ENCODE data around the gene MAG.

Gene MAG

GRCh38 chr19:35265126-35265899, 26.6 kb upstream of the MAG start:
- DNase-seq: no peak

GRCh38 chr19:35265900-35266519, 26.0 kb upstream of the MAG start:
- DNase-seq: no peak

- no peak for DNase-seq
These were observed 25.2 kb upstream of the MAG start for GRCh38 chr19:35266520-35267352.

- no peak for DNase-seq
These were observed 24.6 kb upstream of the MAG start for GRCh38 chr19:35267353-35267817.

GRCh38 chr19:35267818-35268535, 24.0 kb upstream of the MAG start:
- peak; percentile 32 to 57 for DNase-seq

GRCh38 chr19:35268536-35269437, 23.2 kb upstream of the MAG start, which contains the start of gene USF2:
Gene USF2, plus strand, starts transcription at chr19:35268962. Its CDS starts 140 bp downstream, at chr19:35269102.
- peak; percentile 6 to 45 for DNase-seq

GRCh38 chr19:35269438-35270117, 22.4 kb upstream of the MAG start:
- peak; percentile 59 to 68 for DNase-seq

- DNase-seq: no peak
These were observed 21.6 kb upstream of the MAG start for GRCh38 chr19:35270381-35270811.

- DNase-seq: no peak
These were observed 20.4 kb upstream of the MAG start for GRCh38 chr19:35271546-35271945.

GRCh38 chr19:35272122-35272719, 19.7 kb upstream of the MAG start:
- DNase-seq: peak; percentile 15 to 60

GRCh38 chr19:35272954-35273649, 18.9 kb upstream of the MAG start:
- DNase-seq: no peak

GRCh38 chr19:35273686-35274259, 18.2 kb upstream of the MAG start:
- DNase-seq: no peak

- no peak for DNase-seq
These were observed 17.6 kb upstream of the MAG start for GRCh38 chr19:35274323-35274722.

GRCh38 chr19:35276706-35277281, 15.2 kb upstream of the MAG start:
- DNase-seq: no peak

- no peak for DNase-seq
These were observed 13.2 kb upstream of the MAG start for GRCh38 chr19:35278578-35279284.

- DNase-seq: no peak
These were observed 12.6 kb upstream of the MAG start for GRCh38 chr19:35279374-35279773.

GRCh38 chr19:35279985-35280821, 11.8 kb upstream of the MAG start:
- no peak for DNase-seq

Measured in bone marrow (tissue), 2 donors.